Activated naive CD4-positive, alpha-beta T cell treated with anti-CD3 and anti-CD28 coated beads for 36 hours (primary cell): ENCODE data around the gene TMA7B. TPM values are rescaled to one million over a fixed set of nuclear protein-coding genes. Genes with fewer than 3 reads are reported as not detected.
A peak's percentile ranks its signal among the peaks of the same experiment; 100 is the strongest.
"Not testable (repeated sequence)": the region's sequence is repeated elsewhere in the genome, so short reads cannot be mapped to it uniquely, and the experiment has no call there.

Experiments used
- CTCF ChIA-PET: fragments of 350-600 bp; sonication (Branson Sonifier 250); formaldehyde crosslinking; loops from one replicate; lab custom pipeline; 2021; ENCODE audit warnings: antibody characterized with exemption; lab: Charles Lee
- DNase-seq: peaks from one replicate; pipeline ENCODE4 v3.0.0-alpha.2; 2020
- H3K27ac Mint-ChIP-seq: one replicate; pipeline ENCODE4 v1.8.0; 2021; ENCODE audit warnings: mild to moderate bottlenecking, mixed read lengths
- H3K27me3 Mint-ChIP-seq: one replicate; pipeline ENCODE4 v1.8.0; 2021; ENCODE audit warnings: low read depth, mixed read lengths
- H3K36me3 Mint-ChIP-seq: one replicate; pipeline ENCODE4 v1.8.0; 2021; ENCODE audit warnings: low read depth, mixed read lengths
- H3K4me1 Mint-ChIP-seq: one replicate; pipeline ENCODE4 v1.8.0; 2021; ENCODE audit warnings: low read depth, mixed read lengths
- H3K4me3 Mint-ChIP-seq: one replicate; pipeline ENCODE4 v1.8.0; 2021; ENCODE audit warnings: mild to moderate bottlenecking, moderate library complexity, mixed read lengths
- H3K9me3 Mint-ChIP-seq: one replicate; pipeline ENCODE4 v1.8.0; 2021; ENCODE audit warnings: mixed read lengths
- intact Hi-C: fragments of 100-400 bp; cut with micrococcal nuclease; formaldehyde crosslinking; loops from one replicate; pipeline ENCODE4 v1.15.1; 2023
- total RNA-seq, 2 experiments: library from RNA; stranded (reverse); gene quantifications; one replicate each; pipeline ENCODE4 v1.2.3, GENCODE V29; 2021

TMA7B gene
- total RNA-seq, 2 experiments from 2014 or later, result 1.1 to 1.5 TPM

- Mint-ChIP-seq H3K4me1 (peaks cover 17% of the 10 kb centered on the region), H3K4me3 (no peak overlapping the region), H3K9me3 (no peaks in the 10 kb centered on the region), H3K36me3 (no peaks in the 10 kb centered on the region), H3K27me3 (no peaks in the 10 kb centered on the region), H3K27ac (no peak overlapping the region)
- intact Hi-C loops, result no loop called here
- CTCF ChIA-PET, result no interaction called here
- no peak for DNase-seq
Observed at GRCh38 chr22:39988386-39989114, 28.4 kb downstream of the TMA7B start.

GRCh38 chr22:39989633-39990032 is 29.4 kb downstream of the TMA7B start:
- DNase-seq, result no peak
- peaks cover 24% of the 10 kb centered on the region for H3K4me1 Mint-ChIP-seq
- no peaks in the 10 kb centered on the region for H3K9me3 Mint-ChIP-seq
- no peaks in the 10 kb centered on the region for H3K36me3 Mint-ChIP-seq
- H3K27me3 Mint-ChIP-seq, result no peaks in the 10 kb centered on the region
- intact Hi-C loops, result no loop called here
- H3K27ac Mint-ChIP-seq, result no peak overlapping the region
- H3K4me3 Mint-ChIP-seq, result no peak overlapping the region
- CTCF ChIA-PET, result interaction anchor here (0.5 kb wide), 1 partner anchor 26 kb away, joined by 4 read pairs; no protein-coding TSS in a partner anchor

GRCh38 chr22:39990686-39991085 is 30.5 kb downstream of the TMA7B start:
- Mint-ChIP-seq H3K4me3 (no peak overlapping the region), H3K9me3 (no peaks in the 10 kb centered on the region), H3K36me3 (no peaks in the 10 kb centered on the region), H3K27me3 (no peaks in the 10 kb centered on the region), H3K27ac (no peak overlapping the region), H3K4me1 (peaks cover 15% of the 10 kb centered on the region)
- CTCF ChIA-PET, result interaction anchor here (0.7 to 1.5 kb wide), 3 partner anchors 34 to 626 kb away, joined by 3 to 4 read pairs (median 4); no protein-coding TSS in a partner anchor
- intact Hi-C loops, result no loop called here
- DNase-seq, result no peak

- intact Hi-C loops, result no loop called here
- Mint-ChIP-seq H3K27ac (no peak overlapping the region), H3K4me3 (no peak overlapping the region), H3K9me3 (no peaks in the 10 kb centered on the region), H3K36me3 (no peaks in the 10 kb centered on the region), H3K27me3 (peaks cover 3% of the 10 kb centered on the region), H3K4me1 (peaks cover 12% of the 10 kb centered on the region)
- no peak for DNase-seq
- CTCF ChIA-PET, result interaction anchor here (0.7 to 1.5 kb wide), 3 partner anchors 34 to 627 kb away, joined by 3 to 4 read pairs (median 4); no protein-coding TSS in a partner anchor
Observed at GRCh38 chr22:39991159-39991860, 31.1 kb downstream of the TMA7B start.

- H3K9me3 Mint-ChIP-seq, result no peaks in the 10 kb centered on the region
- peaks cover 3% of the 10 kb centered on the region for H3K27me3 Mint-ChIP-seq
- H3K27ac Mint-ChIP-seq, result no peak overlapping the region
- intact Hi-C loops, result no loop called here
- CTCF ChIA-PET, result interaction anchor here (1.0 kb wide), 3 partner anchors 32 to 44 kb away, joined by 3 to 5 read pairs (median 3); no protein-coding TSS in a partner anchor
- H3K4me1 Mint-ChIP-seq, result peaks cover 11% of the 10 kb centered on the region
- H3K4me3 Mint-ChIP-seq, result no peak overlapping the region
- H3K36me3 Mint-ChIP-seq, result no peaks in the 10 kb centered on the region
- no peak for DNase-seq
Observed at GRCh38 chr22:39992088-39992826, 32.1 kb downstream of the TMA7B start.

GRCh38 chr22:39992894-39993293 is 32.7 kb downstream of the TMA7B start:
- H3K9me3 Mint-ChIP-seq, H3K36me3 Mint-ChIP-seq, intact Hi-C loops, H3K27ac Mint-ChIP-seq, H3K4me3 Mint-ChIP-seq, DNase-seq, H3K27me3 Mint-ChIP-seq: not testable (repeated sequence)
- peaks cover 11% of the 10 kb centered on the region for H3K4me1 Mint-ChIP-seq
- CTCF ChIA-PET, result interaction anchor here (0.5 to 1.0 kb wide), 4 partner anchors 31 to 960 kb away, joined by 3 to 5 read pairs (median 3); no protein-coding TSS in a partner anchor

- DNase-seq, result peak; percentile 81
- Mint-ChIP-seq H3K4me1 (peaks cover 11% of the 10 kb centered on the region), H3K27me3 (peaks cover 3% of the 10 kb centered on the region), H3K27ac (no peak overlapping the region), H3K36me3 (no peaks in the 10 kb centered on the region), H3K9me3 (no peaks in the 10 kb centered on the region), H3K4me3 (peak overlapping the region; percentile 67)
- CTCF ChIA-PET, result interaction anchor here (0.7 to 1.3 kb wide), 3 partner anchors 30 to 373 kb away, joined by 3 to 8 read pairs (median 4); no protein-coding TSS in a partner anchor
- intact Hi-C loops, result loop anchor here (2.0 kb wide), 2 partner anchors 33 to 51 kb away; partner anchors contain the start of gene TMA7B
Observed at GRCh38 chr22:39994041-39994565, 33.9 kb downstream of the TMA7B start.

GRCh38 chr22:39994566-39995392 is 34.6 kb downstream of the TMA7B start, which contains the start of gene FAM83F:
Gene FAM83F (plus strand): TSS chr22:39994954. CDS start chr22:39995043, 89 bp downstream.
- intact Hi-C loops, result loop anchor here (2.0 kb wide), 2 partner anchors 34 to 52 kb away; partner anchors contain the start of gene TMA7B
- Mint-ChIP-seq H3K4me3 (peak within 1 kb of the TSS; percentile 67), H3K27ac (no peak within 1 kb of the TSS), H3K36me3 (no peaks in the 10 kb centered on the region), H3K9me3 (no peaks in the 10 kb centered on the region), H3K4me1 (peaks cover 11% of the 10 kb centered on the region), H3K27me3 (peaks cover 3% of the 10 kb centered on the region)
- DNase-seq, result peak; percentile 23
- CTCF ChIA-PET, result interaction anchor here (0.9 to 1.3 kb wide), 2 partner anchors 30 to 69 kb away, joined by 4 to 8 read pairs; no protein-coding TSS in a partner anchor

GRCh38 chr22:39995393-39996252 is 35.4 kb downstream of the TMA7B start:
- H3K27me3 Mint-ChIP-seq, result peaks cover 3% of the 10 kb centered on the region
- H3K9me3 Mint-ChIP-seq, result no peaks in the 10 kb centered on the region
- no peak overlapping the region for H3K27ac Mint-ChIP-seq
- no peaks in the 10 kb centered on the region for H3K36me3 Mint-ChIP-seq
- CTCF ChIA-PET, result interaction anchor here (1.3 kb wide), 1 partner anchor 29 kb away, joined by 8 read pairs; no protein-coding TSS in a partner anchor
- peak overlapping the region; percentile 23 for H3K4me3 Mint-ChIP-seq
- DNase-seq, result no peak
- H3K4me1 Mint-ChIP-seq, result peaks cover 11% of the 10 kb centered on the region
- intact Hi-C loops, result loop anchor here (2.0 kb wide), 2 partner anchors 35 to 53 kb away; partner anchors contain the start of gene TMA7B

- Mint-ChIP-seq H3K4me3 (no peak overlapping the region), H3K36me3 (no peaks in the 10 kb centered on the region), H3K9me3 (no peaks in the 10 kb centered on the region), H3K27me3 (peaks cover 3% of the 10 kb centered on the region), H3K27ac (no peak overlapping the region), H3K4me1 (peaks cover 11% of the 10 kb centered on the region)
- CTCF ChIA-PET, result interaction anchor here (0.7 kb wide), 1 partner anchor 27 kb away, joined by 3 read pairs; no protein-coding TSS in a partner anchor
- no peak for DNase-seq
- intact Hi-C loops, result no loop called here
Observed at GRCh38 chr22:39996732-39997131, 36.5 kb downstream of the TMA7B start.
